H9 (cell line): ENCODE data around the gene KATNIP. TPM values are rescaled to one million over a fixed set of nuclear protein-coding genes. Genes with fewer than 3 reads are reported as not detected.

ENCODE experiments used
- DNase-seq: peaks from one replicate; pipeline ENCODE4 v3.0.0-alpha.2; 2017
- H2AFZ ChIP-seq: one replicate; pipeline ENCODE4 v1.6.1; 2013; ENCODE audit warnings: mild to moderate bottlenecking, low read length, control low read depth, moderate library complexity
- H2AK5ac ChIP-seq: 2 replicates; pipeline ENCODE4 v1.6.1; 2013; ENCODE audit warnings: low read length, control low read depth, mixed read lengths; ENCODE audit not compliant: insufficient read length
- H2BK120ac ChIP-seq: one replicate; pipeline ENCODE4 v1.6.1; 2013; ENCODE audit warnings: low read depth, mild to moderate bottlenecking, low read length, control low read depth, inconsistent platforms; ENCODE audit not compliant: poor library complexity, severe bottlenecking
- H2BK12ac ChIP-seq: 2 replicates; pipeline ENCODE4 v1.6.1; 2013; ENCODE audit warnings: low read length, control low read depth, mixed read lengths, low read depth; ENCODE audit not compliant: insufficient read length
- H2BK15ac ChIP-seq: 2 replicates; pipeline ENCODE4 v1.6.1; 2013; ENCODE audit warnings: low read depth, low read length, control low read depth
- H2BK20ac ChIP-seq: one replicate; pipeline ENCODE4 v1.6.1; 2013; ENCODE audit warnings: low read depth, mild to moderate bottlenecking, low read length, control low read depth, inconsistent platforms; ENCODE audit not compliant: poor library complexity, severe bottlenecking
- H2BK5ac ChIP-seq: 2 replicates; pipeline ENCODE4 v1.6.1; 2013; ENCODE audit warnings: low read length, control low read depth, mixed read lengths; ENCODE audit not compliant: insufficient read length
- H3K14ac ChIP-seq: 2 replicates; pipeline ENCODE4 v1.6.1; 2013; ENCODE audit warnings: low read length, control low read depth; ENCODE audit not compliant: insufficient read depth
- H3K18ac ChIP-seq: 2 replicates; pipeline ENCODE4 v1.6.1; 2013; ENCODE audit warnings: low read depth, mild to moderate bottlenecking, mixed read lengths, low read length, control low read depth; ENCODE audit not compliant: insufficient read length
- H3K23ac ChIP-seq: 2 replicates; pipeline ENCODE4 v1.6.1; 2013; ENCODE audit warnings: low read length, control low read depth, mixed read lengths, low read depth; ENCODE audit not compliant: insufficient read length
- H3K23me2 ChIP-seq: 2 replicates; pipeline ENCODE4 v1.6.1; 2013; ENCODE audit warnings: low read depth, mild to moderate bottlenecking, mixed read lengths, low read length, control low read depth; ENCODE audit not compliant: insufficient read length, poor library complexity, severe bottlenecking
- H3K27ac ChIP-seq: 2 replicates; pipeline ENCODE4 v1.5.1; 2013; ENCODE audit warnings: low read length, control low read depth, mixed read lengths, low read depth; ENCODE audit not compliant: insufficient read length
- H3K27me3 ChIP-seq: 2 replicates; pipeline ENCODE4 v1.6.1; 2013; ENCODE audit warnings: low read length, control low read depth, inconsistent platforms; ENCODE audit not compliant: insufficient read depth
- H3K4ac ChIP-seq: 2 replicates; pipeline ENCODE4 v1.6.1; 2013; ENCODE audit warnings: low read depth, mild to moderate bottlenecking, control low read depth, inconsistent platforms, low read length, moderate library complexity
- H3K4me1 ChIP-seq: 2 replicates; pipeline ENCODE4 v1.6.1; 2013; ENCODE audit warnings: low read length, control low read depth, inconsistent platforms; ENCODE audit not compliant: insufficient read depth
- H3K4me2 ChIP-seq: 2 replicates; pipeline ENCODE4 v1.6.1; 2013; ENCODE audit warnings: low read length, control low read depth, mixed read lengths; ENCODE audit not compliant: insufficient read length, insufficient read depth
- H3K56ac ChIP-seq: 2 replicates; pipeline ENCODE4 v1.6.1; 2013; ENCODE audit warnings: low read depth, mild to moderate bottlenecking, mixed read lengths, low read length, control low read depth; ENCODE audit not compliant: insufficient read length
- H3K79me1 ChIP-seq: 2 replicates; pipeline ENCODE4 v1.6.1; 2013; ENCODE audit warnings: low read depth, mild to moderate bottlenecking, moderate library complexity, low read length, control low read depth, inconsistent platforms; ENCODE audit not compliant: insufficient read depth, poor library complexity, severe bottlenecking
- H3K79me2 ChIP-seq: 2 replicates; pipeline ENCODE4 v1.6.1; 2013; ENCODE audit warnings: low read length, control low read depth, inconsistent platforms; ENCODE audit not compliant: insufficient read depth
- H3K9ac ChIP-seq: 2 replicates; pipeline ENCODE4 v1.6.1; 2013; ENCODE audit warnings: low read length, control low read depth, mixed read lengths; ENCODE audit not compliant: insufficient read length; ENCODE audit errors: extremely low read depth
- H3K9me3 ChIP-seq: one replicate; pipeline ENCODE4 v1.6.1; 2013; ENCODE audit warnings: low read depth, low read length, inconsistent platforms; ENCODE audit not compliant: control insufficient read depth
- H3T11ph ChIP-seq: one replicate; pipeline ENCODE4 v1.6.1; 2013; ENCODE audit warnings: mild to moderate bottlenecking, low read length, control low read depth, inconsistent platforms
- H4K20me1 ChIP-seq: one replicate; pipeline ENCODE4 v1.6.1; 2013; ENCODE audit not compliant: control insufficient read depth, insufficient read length, insufficient read depth
- H4K5ac ChIP-seq: 2 replicates; pipeline ENCODE4 v1.6.1; 2013; ENCODE audit warnings: low read depth, mild to moderate bottlenecking, mixed read lengths, low read length, control low read depth; ENCODE audit not compliant: insufficient read length
- H4K8ac ChIP-seq: replicated peaks from 2 replicates; pipeline ENCODE4 v1.6.1; 2013; ENCODE audit warnings: low read length, control low read depth, mixed read lengths, low read depth; ENCODE audit not compliant: insufficient read length
- H4K91ac ChIP-seq: 2 replicates; pipeline ENCODE4 v1.6.1; 2013; ENCODE audit warnings: low read depth, mild to moderate bottlenecking, moderate library complexity, mixed read lengths, low read length, control low read depth; ENCODE audit not compliant: insufficient read length
- H3K27ac Mint-ChIP-seq, 3 experiments: 2 replicates in 2 of 3; 3 replicates in 1 of 3; pipeline ENCODE4 v1.8.0; 2020 to 2021; ENCODE audit warnings: mixed read lengths in 3 of 3, mild to moderate bottlenecking in 1 of 3, moderate library complexity in 1 of 3
- H3K27me3 Mint-ChIP-seq: 2 replicates; pipeline ENCODE4 v1.8.0; 2021; ENCODE audit warnings: low read depth, mild to moderate bottlenecking, moderate library complexity, mixed read lengths
- H3K36me3 Mint-ChIP-seq, 3 experiments: 2 replicates in 2 of 3; 3 replicates in 1 of 3; pipeline ENCODE4 v1.8.0; 2020 to 2021; ENCODE audit warnings: low read depth in 3 of 3, mixed read lengths in 3 of 3; ENCODE audit not compliant: insufficient read depth in 1 of 3
- H3K4me1 Mint-ChIP-seq, 2 experiments: 2 replicates each; pipeline ENCODE4 v1.8.0; 2020; ENCODE audit warnings: mixed read lengths in 2 of 2
- H3K4me3 Mint-ChIP-seq, 2 experiments: 2 replicates in 1 of 2; 3 replicates in 1 of 2; pipeline ENCODE4 v1.8.0; 2020 to 2021; ENCODE audit warnings: mild to moderate bottlenecking in 2 of 2, mixed read lengths in 2 of 2, moderate library complexity in 1 of 2
- H3K9me3 Mint-ChIP-seq, 2 experiments: 2 replicates in 1 of 2; 3 replicates in 1 of 2; pipeline ENCODE4 v1.8.0; 2020; ENCODE audit warnings: mild to moderate bottlenecking in 2 of 2, mixed read lengths in 2 of 2, moderate library complexity in 1 of 2
- CTCF ChIP-seq: fragments of 200-600 bp; sonication (generic); conservative IDR thresholded peaks from 3 replicates; pipeline ENCODE4 v1.8.0; 2021; ENCODE audit warnings: antibody characterized with exemption, mild to moderate bottlenecking
- WGBS: extraction: QIAGEN DNeasy Blood & Tissue Kit; methylation state at CpG from one replicate; pipeline ENCODE4 v1.1.7; 2013; ENCODE audit warnings: missing lambda C conversion rate, low lambda C conversion rate, mixed read lengths; ENCODE audit not compliant: insufficient read length; ENCODE audit errors: extremely low coverage; 5-methylcytosine and 5-hydroxymethylcytosine counted together
- total RNA-seq: library from RNA; stranded (reverse); gene quantifications from 2 replicates; pipeline ENCODE4 v1.2.1, GENCODE V29; 2021

KATNIP gene
- total RNA-seq, 1 experiment from 2014 or later = 13.2 TPM

GRCh38 chr16:27549464-27549745, 539 bp upstream of the KATNIP start:
- no peak overlapping the region for H3K27ac ChIP-seq
- peaks cover 11 to 25% of the 10 kb centered on the region in 2 experiments for H3K4me1 Mint-ChIP-seq

More at GRCh38 chr16:27549464-27549745, 539 bp upstream of the KATNIP start:
- Histone ChIP-seq H3T11ph (no peak overlapping the region), H4K8ac (no peak overlapping the region), H3K14ac (no peak overlapping the region), H2AFZ (no peak overlapping the region), H4K91ac (no peak overlapping the region), H4K20me1 (no peaks in the 10 kb centered on the region), H3K23me2 (peaks cover 3% of the 10 kb centered on the region), H2BK12ac (no peak overlapping the region), H3K9me3 (no peaks in the 10 kb centered on the region), H3K4me2 (peak overlapping the region; percentile 92), H2BK15ac (no peak overlapping the region), H3K23ac (no peak overlapping the region), H3K56ac (no peak overlapping the region), H3K4me1 (no peaks in the 10 kb centered on the region), H2AK5ac (no peak overlapping the region), H3K27me3 (no peaks in the 10 kb centered on the region), H2BK120ac (no peak overlapping the region), H3K4ac (no peak overlapping the region), H2BK20ac (no peak overlapping the region), H3K79me1 (peaks cover 13% of the 10 kb centered on the region), H3K79me2 (peaks cover 13% of the 10 kb centered on the region; the same call in 1 of the 2 replicates), H3K18ac (peak overlapping the region; percentile 22), H4K5ac (no peak overlapping the region), H3K9ac (peak overlapping the region; percentile 69), H2BK5ac (no peak overlapping the region)
- Mint-ChIP-seq H3K4me3 (peak overlapping the region; percentile 99 to 100), H3K27me3 (no peaks in the 10 kb centered on the region; the same call in 1 of the 2 replicates), H3K36me3 (peaks cover 12 to 26% (median 24%) of the 10 kb centered on the region in 3 experiments; a peak in 6 of 7 replicates), H3K9me3 (no peaks in the 10 kb centered on the region), H3K27ac (peak overlapping the region; percentile 76 to 94 (median 93))
- DNase-seq = no peak
- no peak for TF ChIP-seq CTCF
- WGBS = no CpG with 5 or more reads among the region's 21 CpGs
